Transverse colon (tissue), 4 donors: ENCODE results near the gene TNS1. TPM values are rescaled to one million over a fixed set of nuclear protein-coding genes. Genes with fewer than 3 reads are reported as not detected.

Experiments
- DNase-seq: peaks from one replicate; pipeline ENCODE4 v3.0.0-alpha.2; 2019
- H3K27ac ChIP-seq, 4 donors: fragments of 200-600 bp; sonication (generic); 2 replicates each; pipeline ENCODE4 v1.5.1; 2016 to 2018; ENCODE audit warnings: inconsistent platforms in 4 of 4
- H3K27me3 ChIP-seq: fragments of 200-600 bp; sonication (generic); 2 replicates; pipeline ENCODE4 v1.5.1; 2017; ENCODE audit warnings: inconsistent platforms
- H3K36me3 ChIP-seq, 4 donors: fragments of 200-600 bp; sonication (generic); 2 replicates each; pipeline ENCODE4 v1.5.1; 2017 to 2019; ENCODE audit warnings: inconsistent platforms in 4 of 4
- H3K4me1 ChIP-seq, 4 donors: fragments of 200-600 bp; sonication (generic); 2 replicates each; pipeline ENCODE4 v1.5.1; 2017 to 2020; ENCODE audit warnings: inconsistent platforms in 4 of 4
- H3K4me3 ChIP-seq, 4 donors: fragments of 200-600 bp; sonication (generic); 1 replicate in 1 of 4; 2 replicates in 3 of 4; pipeline versions ENCODE4 v1.5.1 to v1.6.1; 2017 to 2019; ENCODE audit warnings: inconsistent platforms in 4 of 4
- H3K9me3 ChIP-seq, 2 donors: fragments of 200-600 bp; sonication (generic); 2 replicates each; pipeline ENCODE4 v1.5.1; 2017 to 2019; ENCODE audit warnings: inconsistent platforms in 2 of 2
- CTCF ChIP-seq, 5 experiments: fragments of 200-600 bp in 3 of 5; fragments of 450-650 bp in 2 of 5; sonication (generic) in 3 of 5; IDR thresholded peaks; 1 replicate in 2 of 5; 2 replicates in 3 of 5; pipeline ENCODE4 v1.5.1; 2016 to 2017; ENCODE audit warnings: antibody characterized with exemption in 5 of 5, inconsistent platforms in 3 of 5, mild to moderate bottlenecking in 2 of 5, moderate library complexity in 1 of 5
- EP300 ChIP-seq: sonication (generic); formaldehyde crosslinking; IDR thresholded peaks from one replicate; pipeline ENCODE4 v1.6.1; 2017; ENCODE audit warnings: antibody characterized with exemption, low read depth
- POLR2A ChIP-seq: fragments of 450-650 bp; IDR thresholded peaks from one replicate; pipeline ENCODE4 v1.6.1; 2016; ENCODE audit warnings: antibody characterized with exemption, mild to moderate bottlenecking, moderate library complexity
- POLR2AphosphoS5 ChIP-seq, 3 donors: sonication (generic); formaldehyde crosslinking; IDR thresholded peaks; one replicate each; pipeline ENCODE4 v1.6.1; 2016; ENCODE audit warnings: antibody characterized with exemption in 3 of 3
- WGBS, 2 donors: methylation state at CpG; one replicate each; pipeline ENCODE4 v1.1.5; 2018; ENCODE audit warnings: low coverage in 1 of 2; 5-methylcytosine and 5-hydroxymethylcytosine counted together
- in situ Hi-C, 4 donors: fragments of 200-750 bp; cut with MboI; loops; one replicate each; pipeline versions ENCODE4 v1.15.0 to v1.15.1; 2017; ENCODE audit warnings: low sequenced_read_pairs in 3 of 4, low pct_ligation_motif_present in 1 of 4, low pct_unique_long_range_greater_than_20kb in 1 of 4
- intact Hi-C: fragments of 100-400 bp; cut with DNase I; formaldehyde crosslinking; loops from one replicate; pipeline ENCODE4 v1.15.1; 2023; ENCODE audit warnings: low total_unique reads
- total RNA-seq, 4 donors: library from RNA; depleted of rRNA; stranded (reverse); fragments of >200 nt; gene quantifications; one replicate each; pipeline ENCODE4 v1.1.0, GENCODE V29; 2016

TNS1 gene
- total RNA-seq, 4 donors from 2014 or later = 101 to 487 (median 231) TPM

- Histone ChIP-seq H3K36me3 (no peaks in the 10 kb centered on the region), H3K27me3 (no peaks in the 10 kb centered on the region), H3K4me3 (no peak overlapping the region), H3K4me1 (peaks cover 44 to 88% (median 57%) of the 10 kb centered on the region in 4 donors), H3K9me3 (no peaks in the 10 kb centered on the region), H3K27ac (peak overlapping the region; percentile 85 to 95 (median 89))
- intact Hi-C loops (loop anchor here (10.0 kb wide), 1 partner anchor 48 kb away; no protein-coding TSS in a partner anchor), in situ Hi-C loops (no loop called here)
- TF ChIP-seq EP300 (no peak), POLR2AphosphoS5 (IDR thresholded peaks at IDR 0.05) (no peak), CTCF (IDR thresholded peaks at IDR 0.05) (no peak), POLR2A (no peak)
- no peak for DNase-seq
- 40 to 76% methylated on average over 1 to 2 of the region's 2 CpGs for WGBS, 2 donors
These were observed 76.0 kb downstream of the TNS1 start for GRCh38 chr2:217926801-217927200.

GRCh38 chr2:217924346-217924901 lies 78.4 kb downstream of the TNS1 start:
- Histone ChIP-seq H3K9me3 (no peaks in the 10 kb centered on the region), H3K36me3 (no peaks in the 10 kb centered on the region), H3K4me1 (peaks cover 44 to 89% (median 56%) of the 10 kb centered on the region in 4 donors), H3K27ac (peak overlapping the region; percentile 85 to 95 (median 89)), H3K4me3 (no peak overlapping the region), H3K27me3 (no peaks in the 10 kb centered on the region)
- TF ChIP-seq POLR2AphosphoS5 (IDR thresholded peaks at IDR 0.05) (no peak), POLR2A (no peak), EP300 (no peak), CTCF (IDR thresholded peaks at IDR 0.05) (no peak)
- WGBS, 2 donors = 61 to 64% methylated on average over 3 to 5 of the region's 5 CpGs
- in situ Hi-C loops (no loop called here), intact Hi-C loops (loop anchor here (10.0 kb wide), 1 partner anchor 50 kb away; no protein-coding TSS in a partner anchor)
- DNase-seq = no peak

- Histone ChIP-seq H3K36me3 (no peaks in the 10 kb centered on the region), H3K27me3 (no peaks in the 10 kb centered on the region), H3K27ac (peak overlapping the region; percentile 85 to 95 (median 89)), H3K4me1 (peaks cover 39 to 89% (median 51%) of the 10 kb centered on the region in 4 donors), H3K9me3 (no peaks in the 10 kb centered on the region), H3K4me3 (no peak overlapping the region)
- in situ Hi-C loops (no loop called here), intact Hi-C loops (loop anchor here (2.0 to 10.0 kb wide), 2 partner anchors 20 to 52 kb away; no protein-coding TSS in a partner anchor)
- WGBS, 2 donors = 60 to 76% methylated on average over 1 to 8 of the region's 8 CpGs
- no peak for DNase-seq
- TF ChIP-seq POLR2AphosphoS5 (IDR thresholded peaks at IDR 0.05) (no peak), POLR2A (no peak), CTCF (IDR thresholded peaks at IDR 0.05) (no peak), EP300 (no peak)
These were observed 79.6 kb downstream of the TNS1 start for GRCh38 chr2:217923007-217923686.
